ENCODE results near the gene PLD1.

GRCh38 chr3:171834461-171834801 is 24.1 kb upstream of the PLD1 start:
- TF ChIP-seq CTCF (IDR thresholded peaks at IDR 0.05; ENCODE audit: low read depth, low read length, missing input control) = no peak
- TF ChIP-seq NR2F2 (IDR thresholded peaks at IDR 0.05) = no peak
- no peak for TF ChIP-seq ATF3 (IDR thresholded peaks at IDR 0.05)
- TF ChIP-seq MAX (IDR thresholded peaks at IDR 0.05) = no peak
- TF ChIP-seq REST (IDR thresholded peaks at IDR 0.05) = no peak
- TF ChIP-seq RXRA (IDR thresholded peaks at IDR 0.05) = no peak
- TF ChIP-seq GABPA (IDR thresholded peaks at IDR 0.05 in 1 of 2, conservative IDR thresholded peaks at IDR 0.05 in 1 of 2) = no peak
- no peak for TF ChIP-seq ZBTB33 (IDR thresholded peaks at IDR 0.05)
- TF ChIP-seq TAF1 (conservative IDR thresholded peaks at IDR 0.05) = no peak
- TF ChIP-seq FOXA1 (IDR thresholded peaks at IDR 0.05) = no peak
- no peak for TF ChIP-seq EGR1 (IDR thresholded peaks at IDR 0.05; ENCODE audit: low read depth in 2 of 2)
